Measurements from ENCODE around the gene MMP20.

- TF ChIP-seq, protein P1, sequence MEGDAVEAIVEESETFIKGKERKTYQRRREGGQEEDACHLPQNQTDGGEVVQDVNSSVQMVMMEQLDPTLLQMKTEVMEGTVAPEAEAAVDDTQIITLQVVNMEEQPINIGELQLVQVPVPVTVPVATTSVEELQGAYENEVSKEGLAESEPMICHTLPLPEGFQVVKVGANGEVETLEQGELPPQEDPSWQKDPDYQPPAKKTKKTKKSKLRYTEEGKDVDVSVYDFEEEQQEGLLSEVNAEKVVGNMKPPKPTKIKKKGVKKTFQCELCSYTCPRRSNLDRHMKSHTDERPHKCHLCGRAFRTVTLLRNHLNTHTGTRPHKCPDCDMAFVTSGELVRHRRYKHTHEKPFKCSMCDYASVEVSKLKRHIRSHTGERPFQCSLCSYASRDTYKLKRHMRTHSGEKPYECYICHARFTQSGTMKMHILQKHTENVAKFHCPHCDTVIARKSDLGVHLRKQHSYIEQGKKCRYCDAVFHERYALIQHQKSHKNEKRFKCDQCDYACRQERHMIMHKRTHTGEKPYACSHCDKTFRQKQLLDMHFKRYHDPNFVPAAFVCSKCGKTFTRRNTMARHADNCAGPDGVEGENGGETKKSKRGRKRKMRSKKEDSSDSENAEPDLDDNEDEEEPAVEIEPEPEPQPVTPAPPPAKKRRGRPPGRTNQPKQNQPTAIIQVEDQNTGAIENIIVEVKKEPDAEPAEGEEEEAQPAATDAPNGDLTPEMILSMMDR (IDR thresholded peaks at IDR 0.05; ENCODE audit: low read length): no peak
- no peak for TF ChIP-seq EZH2 (IDR thresholded peaks at IDR 0.05; ENCODE audit: borderline replicate concordance, low read length)
These were observed 11.7 kb downstream of the MMP20 start for GRCh38 chr11:102613450-102613849.
